ENCODE data around the gene SPDYC. TPM values are rescaled to one million over a fixed set of nuclear protein-coding genes. Genes with fewer than 3 reads are reported as not detected.
A peak's percentile ranks its signal among the peaks of the same experiment; 100 is the strongest.

SPDYC gene
- total RNA-seq, 1 donor from 2014 or later = not detected

DNA sequence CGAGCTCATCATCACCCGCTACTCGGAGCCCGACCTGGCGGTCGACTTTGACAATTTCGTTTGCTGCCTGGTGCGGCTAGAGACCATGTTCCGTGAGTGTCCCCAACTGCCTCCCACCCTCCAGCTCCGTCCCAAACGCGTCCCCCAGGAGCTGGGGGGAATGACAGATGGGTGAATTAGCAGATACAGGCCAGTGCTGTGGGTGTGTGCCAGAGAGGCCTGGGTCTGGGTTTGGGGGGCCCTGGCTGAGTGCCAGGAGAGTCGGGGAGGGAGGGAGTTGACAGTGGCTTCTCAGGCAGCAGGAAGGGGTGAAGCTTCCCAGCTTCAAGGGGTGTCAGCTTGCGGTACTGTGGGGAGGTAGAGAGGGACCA, 40.3 kb downstream of the SPDYC start:
- Histone ChIP-seq H3K27me3 (no peaks in the 10 kb centered on the region), H3K4me3 (no peak overlapping the region), H3K27ac (no peak overlapping the region), H3K9me3 (no peaks in the 10 kb centered on the region), H3K4me1 (no peaks in the 10 kb centered on the region), H3K36me3 (peaks cover 63% of the 10 kb centered on the region in 2 donors)
- TF ChIP-seq, protein P1, sequence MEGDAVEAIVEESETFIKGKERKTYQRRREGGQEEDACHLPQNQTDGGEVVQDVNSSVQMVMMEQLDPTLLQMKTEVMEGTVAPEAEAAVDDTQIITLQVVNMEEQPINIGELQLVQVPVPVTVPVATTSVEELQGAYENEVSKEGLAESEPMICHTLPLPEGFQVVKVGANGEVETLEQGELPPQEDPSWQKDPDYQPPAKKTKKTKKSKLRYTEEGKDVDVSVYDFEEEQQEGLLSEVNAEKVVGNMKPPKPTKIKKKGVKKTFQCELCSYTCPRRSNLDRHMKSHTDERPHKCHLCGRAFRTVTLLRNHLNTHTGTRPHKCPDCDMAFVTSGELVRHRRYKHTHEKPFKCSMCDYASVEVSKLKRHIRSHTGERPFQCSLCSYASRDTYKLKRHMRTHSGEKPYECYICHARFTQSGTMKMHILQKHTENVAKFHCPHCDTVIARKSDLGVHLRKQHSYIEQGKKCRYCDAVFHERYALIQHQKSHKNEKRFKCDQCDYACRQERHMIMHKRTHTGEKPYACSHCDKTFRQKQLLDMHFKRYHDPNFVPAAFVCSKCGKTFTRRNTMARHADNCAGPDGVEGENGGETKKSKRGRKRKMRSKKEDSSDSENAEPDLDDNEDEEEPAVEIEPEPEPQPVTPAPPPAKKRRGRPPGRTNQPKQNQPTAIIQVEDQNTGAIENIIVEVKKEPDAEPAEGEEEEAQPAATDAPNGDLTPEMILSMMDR (IDR thresholded peaks at IDR 0.05) = no peak
- peak in 1 of 2 donors; percentile 58 for DNase-seq (ENCODE audit: low spot score in 2 of 2)
- intact Hi-C loops (cut with DNase I) = no loop called here

DNA sequence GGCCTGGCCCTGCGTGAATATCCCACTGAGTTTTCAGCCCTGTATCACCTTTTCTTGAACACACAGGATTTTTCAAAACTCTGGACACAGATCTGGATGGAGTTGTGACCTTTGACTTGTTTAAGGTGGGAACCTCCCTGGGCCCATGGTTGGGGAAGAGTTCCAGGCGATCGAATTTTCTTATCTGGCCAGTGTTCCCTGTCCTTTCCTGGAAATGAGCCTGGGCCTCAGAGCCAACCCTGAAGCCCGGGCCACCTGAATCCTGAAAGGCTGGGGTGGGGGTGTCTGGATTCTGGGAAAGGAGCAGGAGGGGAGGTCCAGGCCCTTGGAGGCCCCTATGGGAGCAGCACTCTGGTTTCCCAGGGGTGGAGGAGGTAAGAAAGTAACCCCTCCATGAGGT, 40.7 kb downstream of the SPDYC start:
- intact Hi-C loops (cut with DNase I) = no loop called here
- TF ChIP-seq, protein P1 (IDR thresholded peaks at IDR 0.05) = no peak
- DNase-seq (ENCODE audit: low spot score in 2 of 2) = peak in 1 of 2 donors; percentile 58
- no peaks in the 10 kb centered on the region for H3K9me3 ChIP-seq
- no peaks in the 10 kb centered on the region for H3K4me1 ChIP-seq
- no peaks in the 10 kb centered on the region for H3K27me3 ChIP-seq
- H3K4me3 ChIP-seq = no peak overlapping the region
- no peak overlapping the region for H3K27ac ChIP-seq
- H3K36me3 ChIP-seq = peaks cover 59% of the 10 kb centered on the region in 2 donors

DNA sequence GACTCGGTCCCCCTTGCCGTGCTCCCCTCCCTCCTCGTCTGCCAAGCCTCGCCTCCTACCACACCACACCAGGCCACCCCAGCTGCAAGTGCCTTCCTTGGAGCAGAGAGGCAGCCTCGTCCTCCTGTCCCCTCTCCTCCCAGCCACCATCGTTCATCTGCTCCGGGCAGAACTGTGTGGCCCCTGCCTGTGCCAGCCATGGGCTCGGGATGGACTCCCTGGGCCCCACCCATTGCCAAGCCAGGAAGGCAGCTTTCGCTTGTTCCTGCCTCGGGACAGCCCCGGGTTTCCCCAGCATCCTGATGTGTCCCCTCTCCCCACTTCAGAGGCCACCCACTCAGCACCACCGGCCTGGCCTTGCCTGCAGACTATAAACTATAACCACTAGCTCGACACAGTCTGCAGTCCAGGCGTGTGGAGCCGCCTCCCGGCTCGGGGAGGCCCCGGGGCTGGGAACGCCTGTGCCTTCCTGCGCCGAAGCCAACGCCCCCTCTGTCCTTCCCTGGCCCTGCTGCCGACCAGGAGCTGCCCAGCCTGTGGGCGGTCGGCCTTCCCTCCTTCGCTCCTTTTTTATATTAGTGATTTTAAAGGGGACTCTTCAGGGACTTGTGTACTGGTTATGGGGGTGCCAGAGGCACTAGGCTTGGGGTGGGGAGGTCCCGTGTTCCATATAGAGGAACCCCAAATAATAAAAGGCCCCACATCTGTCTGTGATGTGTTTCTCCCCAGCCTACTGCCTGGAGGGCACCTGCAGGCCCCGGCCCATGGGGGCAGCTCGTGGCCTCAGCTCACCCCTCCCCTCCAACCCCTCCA, 41.5 kb downstream of the SPDYC start:
- Histone ChIP-seq H3K27me3 (no peaks in the 10 kb centered on the region), H3K27ac (no peak overlapping the region), H3K4me1 (no peaks in the 10 kb centered on the region), H3K9me3 (no peaks in the 10 kb centered on the region), H3K36me3 (peaks cover 52% of the 10 kb centered on the region in 2 donors), H3K4me3 (no peak overlapping the region)
- intact Hi-C loops (cut with DNase I) = no loop called here
- TF ChIP-seq, protein P1 (IDR thresholded peaks at IDR 0.05) = no peak
- peak in 1 of 2 donors; percentile 53 for DNase-seq (ENCODE audit: low spot score in 2 of 2)

DNA sequence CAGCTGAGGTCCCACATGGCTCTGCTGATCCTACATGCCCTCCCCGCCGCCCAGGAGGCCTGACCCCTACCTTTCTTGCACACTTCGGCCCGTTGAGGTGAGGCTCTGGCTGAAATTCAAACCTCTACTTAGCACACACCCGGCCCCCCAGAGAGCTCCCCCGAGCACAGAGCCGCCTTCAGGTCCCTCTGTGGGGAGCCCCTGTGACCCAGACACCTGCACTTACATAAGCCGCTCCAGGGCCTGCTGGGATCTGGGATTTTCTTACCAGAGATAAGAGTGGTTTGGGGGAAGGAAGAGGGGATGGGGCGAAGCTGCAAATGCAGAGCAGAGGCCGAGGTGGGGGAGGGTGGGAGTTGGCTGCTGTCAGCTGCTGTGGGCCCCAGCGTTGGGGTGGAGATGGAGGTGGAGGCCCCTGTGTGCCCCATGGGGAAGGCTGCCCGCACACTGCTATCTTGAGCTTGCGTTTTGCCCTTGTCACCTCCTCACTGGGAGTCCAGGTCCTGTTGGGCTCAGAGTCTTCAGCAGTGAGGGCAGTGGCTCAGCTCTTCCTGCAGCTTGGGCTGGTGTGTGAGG, 42.3 kb downstream of the SPDYC start:
- H3K36me3 ChIP-seq = peaks cover 45% of the 10 kb centered on the region in 2 donors
- H3K27me3 ChIP-seq = no peaks in the 10 kb centered on the region
- no peak overlapping the region for H3K4me3 ChIP-seq
- intact Hi-C loops (cut with DNase I) = no loop called here
- no peaks in the 10 kb centered on the region for H3K9me3 ChIP-seq
- DNase-seq (ENCODE audit: low spot score in 2 of 2) = peak in 1 of 2 donors; percentile 50
- H3K4me1 ChIP-seq = no peaks in the 10 kb centered on the region
- TF ChIP-seq, protein P1 (IDR thresholded peaks at IDR 0.05) = no peak
- no peak overlapping the region for H3K27ac ChIP-seq

DNA sequence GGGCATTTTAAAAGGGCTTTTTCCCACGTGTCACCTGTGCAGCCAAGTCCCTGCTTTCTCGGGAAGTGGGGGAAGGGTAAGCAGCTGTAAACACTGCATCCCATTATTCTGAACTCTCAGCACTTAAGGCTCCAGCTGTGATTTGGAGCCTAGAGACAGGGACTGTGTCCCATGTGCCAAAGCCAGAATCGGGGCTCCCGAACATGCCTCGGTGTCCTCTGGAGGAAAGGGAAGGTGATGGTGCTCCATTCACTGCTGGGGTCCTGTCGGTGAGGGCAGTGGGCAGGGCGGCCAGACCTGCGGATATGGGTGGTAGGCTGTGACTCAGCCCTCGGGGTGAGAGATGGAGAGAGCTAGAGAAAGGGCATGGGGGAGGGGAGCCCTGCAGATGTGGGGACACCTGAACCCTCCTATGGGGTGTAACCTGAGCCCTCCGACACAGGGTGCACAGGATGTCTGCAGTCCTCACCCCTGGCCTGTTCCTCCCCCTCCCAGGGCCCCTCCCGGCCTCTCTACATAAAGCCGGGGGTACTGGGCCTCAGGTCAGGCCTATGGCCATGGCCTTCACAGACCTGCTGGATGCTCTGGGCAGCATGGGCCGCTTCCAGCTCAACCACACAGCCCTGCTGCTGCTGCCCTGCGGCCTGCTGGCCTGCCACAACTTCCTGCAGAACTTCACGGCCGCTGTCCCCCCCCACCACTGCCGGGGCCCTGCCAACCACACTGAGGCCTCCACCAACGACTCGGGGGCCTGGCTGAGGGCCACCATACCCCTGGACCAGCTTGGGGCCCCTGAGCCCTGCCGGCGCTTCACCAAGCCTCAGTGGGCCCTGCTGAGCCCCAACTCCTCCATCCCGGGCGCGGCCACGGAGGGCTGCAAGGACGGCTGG, 43.5 kb downstream of the SPDYC start:
- intact Hi-C loops (cut with DNase I) = no loop called here
- DNase-seq (ENCODE audit: low spot score in 2 of 2) = peak in 1 of 2 donors; percentile 58
- H3K27me3 ChIP-seq = no peaks in the 10 kb centered on the region
- no peaks in the 10 kb centered on the region for H3K4me1 ChIP-seq
- H3K27ac ChIP-seq = no peak overlapping the region
- TF ChIP-seq, protein P1 (IDR thresholded peaks at IDR 0.05) = no peak
- no peaks in the 10 kb centered on the region for H3K9me3 ChIP-seq
- H3K36me3 ChIP-seq = peaks cover 32% of the 10 kb centered on the region in 2 donors
- H3K4me3 ChIP-seq = no peak overlapping the region
